GM19043 (cell line): ENCODE data around the gene LRBA.

Source experiments
- ATAC-seq: cut with Tn5 transposase; IDR thresholded peaks from one replicate; pipeline ENCODE4 v1.9.1; 2021; ENCODE audit warnings: low read depth; ENCODE audit not compliant: unreplicated experiment

Gene LRBA

DNA sequence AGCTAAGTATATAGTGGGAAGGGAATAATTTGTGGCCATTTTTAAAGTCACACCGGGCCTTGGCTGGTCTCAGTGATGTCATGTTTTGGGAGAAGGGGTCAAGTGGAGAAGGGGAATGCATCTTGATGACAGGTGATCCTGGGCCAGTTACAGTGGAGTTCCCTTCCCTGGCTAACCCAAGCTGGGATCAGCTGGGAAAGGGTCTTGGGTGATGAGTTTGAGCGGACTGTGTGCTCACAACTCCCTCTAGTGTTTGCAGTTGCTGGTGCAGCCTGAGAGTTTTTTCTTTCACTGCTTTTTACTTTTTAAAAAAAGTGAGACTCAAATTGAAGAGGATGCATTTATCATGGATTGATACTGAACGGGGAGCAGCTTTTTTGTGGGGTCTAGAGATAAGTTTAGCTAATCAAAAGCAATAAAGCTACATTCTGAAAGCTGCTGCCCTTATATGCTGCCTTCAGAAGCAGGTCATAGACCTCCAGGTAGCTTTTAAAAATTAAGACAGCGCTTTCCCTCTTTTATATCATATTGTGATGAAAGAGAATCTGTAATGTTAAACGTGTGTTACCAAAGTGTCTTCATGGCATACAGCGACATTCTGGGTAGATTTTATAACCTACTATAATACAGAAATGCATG lies 772.1 kb downstream of the LRBA start:
- ATAC-seq: no peak

DNA sequence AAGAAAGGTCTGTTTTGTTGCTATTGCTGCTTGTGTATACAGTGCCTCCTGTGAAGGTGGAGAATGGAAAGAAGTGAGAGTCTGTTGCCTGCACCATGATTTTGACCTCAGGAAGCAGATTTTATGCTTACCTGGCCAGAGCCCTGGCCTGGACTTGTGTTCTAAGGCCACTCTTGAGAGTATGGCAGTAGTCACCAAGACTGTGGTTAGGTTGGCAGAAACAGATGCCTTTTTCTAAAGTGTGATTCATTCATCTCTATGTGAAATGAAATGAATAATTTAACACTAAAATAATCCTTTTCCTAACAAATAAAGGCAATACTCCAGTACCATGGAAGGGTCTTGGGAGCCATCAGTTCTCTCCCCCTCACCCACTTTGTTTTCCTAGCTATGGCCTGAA lies 775.1 kb downstream of the LRBA start:
- ATAC-seq: no peak

DNA sequence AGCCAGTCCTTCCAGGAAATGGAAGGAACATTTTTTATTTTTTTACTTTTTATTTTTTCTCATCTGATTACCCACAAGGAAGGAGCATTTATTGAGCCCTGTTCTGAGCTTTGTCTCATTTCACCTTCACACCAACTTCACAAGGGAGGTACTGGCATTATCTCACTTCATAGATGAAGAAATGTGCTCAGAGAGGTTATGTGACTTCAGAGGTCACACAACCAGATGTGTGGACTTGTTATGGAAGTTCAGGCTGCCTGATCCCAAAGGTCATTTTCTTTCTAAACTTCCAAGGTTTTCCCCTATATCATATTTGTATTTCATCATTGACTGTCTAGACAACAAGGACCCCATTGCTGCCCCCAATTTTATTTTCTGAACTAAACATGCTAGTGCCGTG lies 776.5 kb downstream of the LRBA start:
- no peak for ATAC-seq

DNA sequence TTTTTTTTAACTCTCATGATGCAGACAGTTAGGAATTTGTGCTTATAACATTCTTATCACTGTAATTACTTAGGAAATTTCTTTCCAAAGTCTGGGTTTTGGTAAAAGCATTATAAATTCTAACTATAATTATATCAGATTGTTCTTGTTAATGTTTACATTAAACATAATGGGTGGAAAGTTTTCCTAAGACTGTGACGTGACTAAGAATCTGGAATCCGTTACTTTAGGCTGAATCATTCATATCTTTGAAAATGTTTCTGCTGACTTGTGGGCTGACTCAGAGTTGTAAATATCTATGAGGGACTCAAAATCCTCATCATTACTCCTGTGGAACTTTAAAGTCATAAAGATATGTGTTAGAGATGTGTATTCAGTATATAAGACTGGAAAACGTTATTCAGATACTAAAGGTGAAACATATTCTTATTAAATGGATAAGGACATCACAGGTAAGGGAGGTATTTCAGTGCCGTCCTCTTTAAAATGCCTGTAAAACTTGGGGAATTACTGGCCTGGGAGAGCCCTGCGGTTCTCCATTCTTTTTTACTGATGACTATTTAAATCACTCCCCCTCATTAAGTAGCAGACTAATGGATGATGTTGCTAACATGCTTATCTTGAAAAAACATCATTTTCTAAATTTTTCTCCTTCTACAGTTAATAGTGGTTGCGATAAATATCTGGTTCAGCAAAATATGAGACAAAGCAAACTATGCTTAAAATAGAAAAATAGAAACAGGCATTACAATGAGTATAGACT lies 777.8 kb downstream of the LRBA start:
- ATAC-seq: no peak

DNA sequence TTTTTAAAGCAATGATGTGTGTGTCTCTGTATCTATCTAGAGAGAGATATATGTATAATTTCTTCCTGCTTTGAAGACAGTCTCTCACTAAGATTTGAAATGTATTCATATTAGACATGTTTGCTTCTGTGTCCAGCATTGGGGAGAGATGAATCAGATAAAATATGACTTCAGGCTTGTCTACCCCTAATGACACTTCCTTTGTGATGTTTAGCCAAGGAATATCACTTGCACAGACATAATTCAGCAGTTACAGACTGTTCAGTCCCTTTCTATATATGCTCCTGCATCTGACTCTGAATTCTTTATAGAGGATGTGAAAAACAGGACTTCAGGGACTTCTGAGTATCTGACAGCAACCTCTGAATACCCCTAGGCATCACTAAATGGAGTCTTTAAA lies 778.5 kb downstream of the LRBA start:
- ATAC-seq: no peak

DNA sequence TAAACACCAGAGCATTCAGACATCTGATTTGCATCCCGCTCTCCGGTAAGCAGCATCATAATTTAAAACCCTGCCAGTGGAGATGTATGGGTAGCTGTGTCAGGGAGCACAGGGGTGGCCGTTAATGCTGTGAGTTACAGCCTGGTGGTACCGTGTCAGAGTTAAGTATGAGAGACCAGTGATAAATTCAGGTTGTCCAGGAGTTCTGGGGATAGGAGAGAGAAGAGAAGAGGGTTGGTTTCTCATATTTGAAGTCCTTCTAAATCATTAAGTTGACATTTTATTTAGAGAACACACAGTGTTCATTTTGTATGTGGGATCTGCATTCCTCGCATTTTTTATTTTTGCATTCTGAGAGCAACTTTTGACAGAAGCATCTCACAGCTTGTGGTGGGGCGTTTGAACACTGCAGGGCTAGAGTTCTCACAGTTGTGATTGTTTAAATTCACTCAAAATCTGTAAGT lies 779.2 kb downstream of the LRBA start:
- ATAC-seq: no peak

DNA sequence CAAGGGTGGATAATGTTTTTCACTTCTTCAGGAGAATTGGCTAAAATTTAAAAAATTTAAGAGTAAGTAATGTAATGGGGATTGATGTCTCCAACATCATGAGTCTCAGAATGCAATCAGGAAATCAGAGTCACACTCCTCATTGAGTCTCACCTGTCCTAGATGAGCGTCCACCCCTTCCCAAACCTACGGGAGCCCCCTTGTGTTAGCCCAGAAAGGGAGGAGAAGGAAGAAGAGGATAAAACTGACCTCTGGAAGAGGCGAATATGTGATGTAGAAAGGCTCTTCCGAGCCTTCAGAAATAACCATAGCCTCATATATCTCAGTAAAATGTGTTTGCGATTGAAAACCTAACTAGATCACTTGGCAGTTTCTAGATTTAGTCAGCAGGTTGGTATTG lies 779.8 kb downstream of the LRBA start:
- ATAC-seq: no peak

DNA sequence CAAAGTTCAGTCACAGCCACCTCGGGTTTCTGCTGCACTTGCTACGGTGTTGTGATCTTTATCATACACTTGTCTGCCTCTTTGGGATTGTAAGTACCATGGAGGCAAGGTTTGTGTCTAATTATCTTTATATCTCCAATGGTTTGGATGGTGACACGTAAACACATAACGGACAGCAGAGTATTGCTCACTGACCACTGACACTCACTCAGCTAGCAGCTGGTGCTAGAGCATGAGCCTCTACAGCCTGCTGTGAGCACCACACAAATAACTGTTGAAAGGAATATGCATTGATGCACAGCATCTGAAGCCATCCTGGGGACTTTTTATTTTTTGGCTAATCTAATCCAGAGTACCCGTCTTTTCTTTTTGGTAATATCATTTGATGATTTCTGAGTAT lies 780.8 kb downstream of the LRBA start:
- ATAC-seq: no peak

DNA sequence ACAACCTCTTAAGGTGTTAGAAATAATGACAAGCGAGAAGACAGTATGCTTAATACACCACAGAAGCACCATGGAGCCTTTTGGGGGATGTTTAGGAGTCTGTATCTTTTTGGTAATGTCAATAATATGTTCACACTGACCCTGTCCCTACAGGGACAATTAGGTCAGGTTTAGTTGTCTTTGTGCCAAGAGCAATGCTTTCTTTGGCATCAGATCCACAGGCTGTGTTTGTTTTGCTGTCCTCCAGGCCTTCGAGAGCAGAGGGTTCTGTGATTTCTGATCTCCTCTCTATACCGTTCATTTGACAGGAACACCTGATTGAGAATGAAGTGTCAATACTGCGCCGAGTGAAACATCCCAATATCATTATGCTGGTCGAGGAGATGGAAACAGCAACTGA lies 783.1 kb downstream of the LRBA start:
- ATAC-seq: no peak

DNA sequence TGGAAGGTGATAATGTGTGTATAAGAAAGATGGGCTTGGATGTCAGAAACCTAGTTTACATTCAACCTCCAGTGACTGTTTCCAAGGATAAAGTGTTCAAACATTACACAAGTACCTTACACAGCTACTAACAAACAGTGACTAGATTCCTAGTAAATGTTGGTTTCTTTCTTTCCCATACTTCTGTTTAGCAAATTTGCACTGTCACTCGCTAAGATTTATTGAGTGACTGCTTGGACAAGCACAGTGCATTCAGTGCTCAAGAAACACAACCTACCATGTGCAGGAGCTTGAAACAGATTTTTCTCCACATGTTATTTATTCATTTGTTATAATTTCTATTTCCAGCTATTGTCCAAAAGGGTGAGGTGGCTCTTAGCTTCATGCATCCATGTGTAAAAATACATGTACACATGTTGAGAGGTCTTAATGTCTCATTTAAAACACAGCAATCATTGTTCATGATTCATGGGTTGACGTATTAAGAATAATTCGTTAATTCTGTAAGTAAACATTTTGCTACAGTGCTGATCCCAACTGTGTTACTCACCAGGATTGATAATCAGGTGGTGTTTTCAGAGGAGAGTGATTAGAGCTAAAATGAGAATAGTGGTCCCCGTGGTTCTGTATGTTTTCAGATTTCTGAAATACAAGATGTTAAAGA lies 783.8 kb downstream of the LRBA start:
- no peak for ATAC-seq

DNA sequence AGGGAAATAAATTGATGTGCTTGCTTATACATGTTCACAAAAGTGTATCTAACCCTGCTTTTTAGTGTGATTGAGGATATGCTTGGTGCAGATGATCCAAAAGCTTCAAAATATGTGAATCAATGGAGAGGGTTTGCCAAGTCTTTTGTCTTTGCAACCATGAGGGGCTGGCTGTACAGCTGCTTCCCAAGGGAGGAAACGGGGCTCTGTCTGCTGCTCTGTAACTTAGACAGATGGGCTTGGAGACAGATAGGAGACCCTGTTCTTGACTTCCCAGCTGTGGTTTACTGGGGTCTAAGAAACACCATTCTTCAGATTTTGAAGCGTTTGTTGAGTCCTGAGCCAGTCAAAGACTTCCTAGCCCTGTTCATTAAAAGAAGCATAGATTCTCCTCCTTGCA lies 784.5 kb downstream of the LRBA start:
- ATAC-seq: no peak

DNA sequence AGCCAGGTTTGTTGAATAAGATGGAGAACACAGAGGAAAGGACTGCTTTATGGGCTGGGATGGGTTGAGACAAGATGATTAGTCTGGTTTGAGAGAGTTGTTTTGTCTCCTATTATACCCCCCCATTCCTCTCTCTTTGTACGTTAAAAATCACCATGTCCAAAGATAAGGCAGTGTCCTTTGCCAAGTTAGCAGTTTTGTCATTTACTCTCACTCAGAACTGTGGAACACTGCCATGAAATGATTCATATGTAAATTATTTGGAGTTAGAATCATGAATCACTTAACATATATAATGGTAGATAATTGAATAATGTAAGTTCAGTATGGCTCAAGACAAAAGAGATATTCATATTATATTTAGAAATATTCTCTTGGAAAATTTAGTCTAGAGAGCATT lies 785.6 kb downstream of the LRBA start:
- no peak for ATAC-seq

DNA sequence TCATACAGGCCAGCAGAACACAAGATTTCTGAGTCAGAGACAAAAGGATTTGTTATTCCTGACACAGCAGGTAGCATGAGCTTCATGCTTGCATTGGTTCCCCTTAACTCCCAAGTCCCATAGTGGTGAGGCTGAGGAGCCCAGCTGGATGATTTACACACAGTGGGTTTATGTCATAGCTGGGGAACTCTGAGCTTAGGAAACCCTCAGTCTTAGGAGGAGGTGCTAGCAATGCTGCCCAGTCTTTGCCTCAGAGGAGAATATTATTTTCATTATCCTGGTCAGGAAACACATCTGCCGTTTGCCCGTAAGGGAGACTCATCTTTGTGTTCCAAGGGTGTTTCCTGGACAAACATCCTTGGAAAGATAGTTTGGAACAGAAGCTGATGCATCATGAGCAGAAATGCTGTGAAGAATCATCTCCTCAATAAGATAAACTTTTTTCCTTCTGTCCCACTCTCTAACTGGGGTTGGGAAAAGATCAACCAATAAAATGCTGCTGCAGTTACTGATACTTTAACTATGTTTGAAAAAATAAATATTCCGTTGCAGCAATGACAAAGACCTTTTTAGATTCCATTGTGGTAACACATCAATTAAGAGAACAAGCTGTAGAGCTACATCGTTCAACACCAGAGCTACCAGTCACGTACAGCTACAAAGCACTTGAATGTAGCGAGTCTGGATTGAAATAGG lies 790.0 kb downstream of the LRBA start:
- ATAC-seq: no peak

DNA sequence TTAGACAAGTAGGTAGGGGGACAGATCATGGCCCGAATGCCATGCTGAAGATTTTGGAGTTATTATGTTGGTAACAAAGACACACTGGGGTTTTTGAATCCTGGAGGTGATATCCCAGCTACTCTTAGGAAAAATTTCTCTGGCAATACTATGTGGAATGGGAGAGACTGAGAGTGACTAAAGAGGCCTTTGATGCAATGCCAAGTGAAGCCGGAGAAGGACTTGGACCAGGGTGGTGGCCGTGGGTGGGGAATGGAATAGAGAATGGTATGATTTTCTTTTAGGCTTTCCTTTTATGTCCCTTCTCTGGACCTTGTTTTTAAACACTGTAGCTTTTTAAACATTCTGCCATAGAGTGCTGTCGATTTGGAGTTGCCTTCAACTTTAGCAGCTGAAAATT lies 795.2 kb downstream of the LRBA start:
- no peak for ATAC-seq

DNA sequence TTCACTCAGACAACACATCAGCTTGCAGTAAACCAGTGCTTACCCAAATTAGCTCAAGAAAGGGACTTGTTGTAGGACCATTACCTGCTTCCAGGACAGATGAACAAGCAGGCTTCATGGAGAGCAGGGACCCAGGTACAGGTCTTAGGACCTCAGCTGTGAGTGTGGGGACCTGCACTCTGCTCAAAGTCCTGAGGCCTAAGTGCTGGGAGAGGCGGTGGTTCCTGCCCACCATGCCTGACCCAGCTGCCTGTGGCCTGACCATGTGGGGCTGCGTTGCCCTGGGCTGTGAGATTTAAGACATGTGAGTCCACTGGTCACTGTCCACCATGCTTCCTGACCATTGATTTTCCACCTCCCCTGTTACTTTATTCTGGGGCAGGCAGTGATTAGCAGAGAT lies 796.6 kb downstream of the LRBA start:
- ATAC-seq: no peak

DNA sequence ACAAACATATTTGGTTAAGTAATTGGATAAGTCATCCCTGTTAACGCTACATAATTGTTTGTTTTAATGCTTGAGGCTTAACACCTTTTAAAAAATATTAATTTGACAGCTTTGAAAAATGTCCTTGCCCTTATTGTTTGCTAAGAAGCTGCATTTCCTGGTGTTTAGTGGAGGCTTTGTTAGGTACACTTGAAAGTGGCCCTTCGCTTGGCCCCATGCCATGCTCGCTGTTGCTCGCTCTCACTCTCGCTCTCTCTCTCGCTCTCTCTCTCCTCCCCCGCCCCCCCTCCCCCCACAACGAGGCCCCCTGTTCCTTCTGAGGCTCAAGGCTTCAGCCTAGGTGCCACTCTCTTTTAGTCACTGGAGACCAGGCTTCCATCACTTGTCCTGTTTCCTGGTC lies 797.3 kb downstream of the LRBA start:
- ATAC-seq: no peak

DNA sequence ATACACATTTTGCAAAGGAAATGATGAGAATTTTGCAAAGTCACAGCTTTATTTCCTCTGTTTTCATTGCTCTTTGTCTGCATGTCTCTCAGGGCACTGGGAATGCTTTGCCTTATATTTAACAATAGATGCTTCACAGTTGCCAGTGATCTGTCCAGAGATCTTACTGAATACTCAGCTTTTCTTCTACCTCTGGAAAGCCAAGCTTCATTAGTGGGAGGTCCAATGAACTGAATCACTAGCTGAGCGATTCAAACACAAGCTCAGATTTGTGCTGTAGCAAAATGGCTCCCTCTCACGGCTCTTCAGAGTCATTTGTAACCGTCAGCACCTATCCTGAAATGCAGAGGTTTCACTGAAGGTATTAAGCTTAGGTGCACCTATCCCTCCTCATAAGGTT lies 797.9 kb downstream of the LRBA start:
- ATAC-seq: no peak

DNA sequence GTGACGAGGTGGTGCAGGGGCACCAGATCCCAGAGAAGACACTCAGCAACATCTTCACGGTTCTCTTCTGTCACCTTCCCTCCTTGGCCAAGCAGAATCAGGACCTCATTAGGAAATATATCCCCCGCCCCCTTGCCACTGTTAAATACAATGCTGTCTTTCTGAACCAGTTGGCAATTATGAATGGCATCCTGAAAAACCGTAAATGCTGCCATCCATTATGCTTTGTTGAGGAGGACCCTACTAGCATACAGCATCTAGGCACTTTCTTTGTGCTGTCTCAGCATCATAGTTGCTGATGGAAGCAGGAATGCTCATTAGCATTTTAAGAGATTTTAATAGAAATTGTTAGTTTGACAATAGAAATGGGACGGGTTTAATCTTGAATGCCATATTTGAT lies 798.4 kb downstream of the LRBA start:
- no peak for ATAC-seq

DNA sequence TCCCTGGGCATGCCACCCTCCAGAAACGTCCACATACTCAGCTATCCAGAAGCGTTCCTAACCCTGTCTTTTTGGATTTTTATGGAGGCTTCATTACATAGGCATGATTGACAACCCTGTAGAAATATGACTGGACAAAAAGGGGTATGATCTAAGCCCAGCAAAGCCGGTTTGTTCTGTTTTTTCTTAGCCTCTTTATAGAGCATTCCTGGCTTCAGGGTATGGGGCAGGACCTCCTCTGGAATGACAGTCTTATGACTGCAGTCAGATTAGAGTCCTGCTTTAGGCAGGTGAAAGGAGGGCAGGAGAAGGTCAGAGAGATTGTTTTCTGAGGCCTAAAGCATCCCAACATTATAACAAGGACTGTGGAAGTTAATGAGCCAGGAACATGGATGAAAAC lies 799.5 kb downstream of the LRBA start:
- ATAC-seq: no peak
